HepG2 (cell line): ENCODE data around the gene USH2A. TPM values are rescaled to one million over a fixed set of nuclear protein-coding genes. Genes with fewer than 3 reads are reported as not detected.

Experiments used
- ATAC-seq: fragments of 200-7000 bp; cut with Tn5 transposase; 3 replicates; pipeline ENCODE4 v1.9.1; 2020; ENCODE audit warnings: mild to moderate bottlenecking, moderate library complexity
- BruUV-seq: library from RNA; stranded (reverse); fragments of 400-500 nt; replicated peaks from 2 replicates; lab custom pipeline; 2021; lab: Mats Ljungman, UMichigan
- CTCF ChIA-PET: fragments of 300-600 bp; formaldehyde crosslinking; extraction: SDS; loops from one replicate; lab custom pipeline; 2021; ENCODE audit warnings: low total read pairs, inconsistent platforms, low intra/inter-chr PET ratio; lab: Yijun Ruan, JAX
- POLR2A ChIA-PET: fragments of 350-600 bp; sonication (Branson Sonifier 250); formaldehyde crosslinking; loops from one replicate; lab custom pipeline; 2020; ENCODE audit warnings: antibody characterized with exemption, inconsistent platforms; lab: Yijun Ruan, JAX
- DNase-seq: peaks from one replicate; pipeline ENCODE4 v3.0.0-alpha.2; 2015; ENCODE audit warnings: low spot score
- FAIRE-seq: peaks from 3 replicates; lab custom pipeline; 2011; peaks lifted over from hg19 to GRCh38; lab: Jason Lieb, UNC
- H2AFZ ChIP-seq: one replicate; pipeline ENCODE4 v1.6.1; 2011; ENCODE audit warnings: low read length, inconsistent platforms
- H3K27ac ChIP-seq: fragments of 300-600 bp; 3 replicates; pipeline ENCODE4 v1.8.0; 2011; ENCODE audit warnings: mixed run types, mild to moderate bottlenecking, mixed read lengths, low read length, inconsistent platforms; ENCODE audit not compliant: insufficient read depth; ENCODE audit errors: extremely low read length
- H3K27me3 ChIP-seq, 2 experiments: fragments of 200-600 bp in 1 of 2; 2 replicates in 1 of 2; 3 replicates in 1 of 2; pipeline versions ENCODE4 v1.6.0 to v1.8.0; 2011; ENCODE audit warnings: low read length in 2 of 2, mild to moderate bottlenecking in 2 of 2, moderate library complexity in 2 of 2, inconsistent platforms in 1 of 2; ENCODE audit not compliant: insufficient read depth in 2 of 2, control insufficient read depth in 1 of 2
- H3K36me3 ChIP-seq, 2 experiments: fragments of 200-600 bp in 1 of 2; replicated peaks in 1 of 2; 2 replicates in 1 of 2; 3 replicates in 1 of 2; pipeline versions ENCODE4 v1.5.1 to v1.8.0; 2011; ENCODE audit warnings: low read length in 2 of 2, inconsistent platforms in 1 of 2; ENCODE audit not compliant: insufficient read depth in 2 of 2, control insufficient read depth in 1 of 2
- H3K4me1 ChIP-seq: 2 replicates; pipeline ENCODE4 v1.5.1; 2012; ENCODE audit warnings: low read length, inconsistent platforms; ENCODE audit not compliant: insufficient read depth
- H3K4me2 ChIP-seq: 2 replicates; pipeline ENCODE4 v1.6.0; 2011; ENCODE audit warnings: low read depth, low read length, inconsistent platforms
- H3K4me3 ChIP-seq, 3 experiments: fragments of 200-600 bp in 1 of 3; sonication (generic), shearing (Covaris generic) in 1 of 3; replicated peaks in 1 of 3; 2 replicates each; pipeline ENCODE4 v1.5.1; 2011 to 2016; ENCODE audit warnings: low read length in 3 of 3, inconsistent platforms in 2 of 3, low read depth in 2 of 3, mild to moderate bottlenecking in 2 of 3, control low read depth in 1 of 3, mixed read lengths in 1 of 3; ENCODE audit not compliant: insufficient read depth in 1 of 3
- H3K79me2 ChIP-seq: one replicate; pipeline ENCODE4 v1.6.1; 2011; ENCODE audit warnings: low read length, inconsistent platforms; ENCODE audit not compliant: insufficient read depth
- H3K9ac ChIP-seq: 2 replicates; pipeline ENCODE4 v1.6.0; 2011; ENCODE audit warnings: mild to moderate bottlenecking, low read depth, low read length, inconsistent platforms; ENCODE audit not compliant: insufficient read depth
- H3K9me3 ChIP-seq: 2 replicates; pipeline ENCODE4 v1.5.1; 2012; ENCODE audit warnings: mild to moderate bottlenecking, low read length
- H4K20me1 ChIP-seq: 2 replicates; pipeline ENCODE4 v1.6.0; 2011; ENCODE audit warnings: inconsistent platforms, mild to moderate bottlenecking, low read length, moderate library complexity; ENCODE audit not compliant: insufficient read depth
- MTA1 ChIP-seq: sonication (generic); formaldehyde crosslinking; IDR thresholded peaks from 2 replicates; pipeline ENCODE4 v1.4.0; 2020; ENCODE audit warnings: missing genetic modification reagents, mild to moderate bottlenecking, borderline replicate concordance
- MTF2 ChIP-seq: sonication (generic); formaldehyde crosslinking; IDR thresholded peaks from 2 replicates; pipeline ENCODE4 v1.5.0; 2020; ENCODE audit warnings: missing genetic modification reagents, borderline replicate concordance
- ONECUT2 ChIP-seq: sonication (generic); formaldehyde crosslinking; IDR thresholded peaks from 2 replicates; pipeline ENCODE4 v1.4.0; 2020; ENCODE audit warnings: missing genetic modification reagents
- POLR2AphosphoS5 ChIP-seq: IDR thresholded peaks from 2 replicates; pipeline ENCODE4 v1.6.1; 2012; ENCODE audit warnings: low read depth, low read length
- SYNCRIP ChIP-seq: fragments of 200-400 bp; formaldehyde crosslinking; IDR thresholded peaks from 2 replicates; pipeline ENCODE4 v1.6.1; 2018; ENCODE audit warnings: mild to moderate bottlenecking, low read depth, low read length; ENCODE audit not compliant: insufficient read depth
- TOPORS ChIP-seq: sonication (generic); formaldehyde crosslinking; IDR thresholded peaks from 2 replicates; pipeline ENCODE4 v1.8.0; 2023; ENCODE audit warnings: mild to moderate bottlenecking, missing genetic modification reagents
- TRIM24 ChIP-seq: sonication (generic); formaldehyde crosslinking; IDR thresholded peaks from 2 replicates; pipeline ENCODE4 v1.8.0; 2022; ENCODE audit warnings: mild to moderate bottlenecking, missing genetic modification reagents
- ZFP36L1 ChIP-seq: sonication (generic); formaldehyde crosslinking; IDR thresholded peaks from 2 replicates; pipeline ENCODE4 v1.8.0; 2022; ENCODE audit warnings: mild to moderate bottlenecking, missing genetic modification reagents, moderate library complexity
- ZFP36L2 ChIP-seq: sonication (generic); formaldehyde crosslinking; IDR thresholded peaks from 2 replicates; pipeline ENCODE4 v1.4.0; 2020; ENCODE audit warnings: missing genetic modification reagents
- ZFY ChIP-seq: sonication (generic); formaldehyde crosslinking; IDR thresholded peaks from 2 replicates; pipeline ENCODE4 v1.4.0; 2020; ENCODE audit warnings: missing genetic modification reagents
- ZNF230 ChIP-seq: sonication (generic); formaldehyde crosslinking; IDR thresholded peaks from 2 replicates; pipeline ENCODE4 v1.4.0; 2020; ENCODE audit warnings: mild to moderate bottlenecking, missing genetic modification reagents
- ZNF724P ChIP-seq: sonication (generic); formaldehyde crosslinking; IDR thresholded peaks from 2 replicates; pipeline ENCODE4 v1.8.0; 2022; ENCODE audit warnings: missing genetic modification reagents, borderline replicate concordance
- WGBS: methylation state at CpG from one replicate; pipeline ENCODE4 v1.1.6; 2017; ENCODE audit warnings: low lambda C conversion rate; 5-methylcytosine and 5-hydroxymethylcytosine counted together
- in situ Hi-C: cut with HindIII; loops from 2 replicates; pipeline ENCODE4 v1.10.0; 2017; ENCODE audit warnings: low pct_unique_long_range_greater_than_20kb; ENCODE audit not compliant: extremely low pct_ligation_motif_present
- intact Hi-C: fragments of 100-400 bp; cut with micrococcal nuclease; formaldehyde crosslinking; loops from one replicate; pipeline ENCODE4 v1.10.0; 2022; ENCODE audit not compliant: unreplicated experiment
- polyA plus RNA-seq, 8 experiments: library from polyadenylated mRNA; depleted of rRNA in 3 of 8; stranded (reverse) in 7 of 8; unstranded in 1 of 8; fragments of >200 nt; fragmentation: Illumina TruSeq in 4 of 8; extraction: Trizol in 4 of 8; gene quantifications; 2 replicates each; pipeline versions ENCODE4 v1.2.1 to v1.2.3, GENCODE V29; 2011 to 2016; ENCODE audit warnings: low read depth in 4 of 8, missing spikeins in 1 of 8, mixed read lengths in 1 of 8; ENCODE audit not compliant: insufficient read depth in 1 of 8
- total RNA-seq, 5 experiments: library from RNA; depleted of rRNA; stranded (reverse); fragments of >200 nt; fragmentation: Illumina TruSeq; extraction: Trizol; gene quantifications; 2 replicates each; pipeline ENCODE4 v1.2.3, GENCODE V29; 2016; ENCODE audit warnings: low read depth in 1 of 5
- TF ChIP-seq, protein P1 (sequence below): sonication (generic); formaldehyde crosslinking; conservative IDR thresholded peaks from 2 replicates; pipeline ENCODE4 v1.4.0; 2020; ENCODE audit warnings: missing genetic modification reagents
- TF ChIP-seq, protein P2 (sequence below): sonication (generic); formaldehyde crosslinking; IDR thresholded peaks from 2 replicates; pipeline ENCODE4 v1.8.0; 2022; ENCODE audit warnings: low read depth, missing genetic modification reagents
- TF ChIP-seq, protein P3 (sequence below): sonication (generic); formaldehyde crosslinking; IDR thresholded peaks from 2 replicates; pipeline ENCODE4 v1.4.0; 2020; ENCODE audit warnings: mild to moderate bottlenecking, missing genetic modification reagents

USH2A gene
- total and polyA plus RNA-seq, 2 of the 13 experiments (the other 11 are each of a cell fraction or from before 2014, with no cell fraction given), result 0.02 TPM; not detected in 1

DNA sequence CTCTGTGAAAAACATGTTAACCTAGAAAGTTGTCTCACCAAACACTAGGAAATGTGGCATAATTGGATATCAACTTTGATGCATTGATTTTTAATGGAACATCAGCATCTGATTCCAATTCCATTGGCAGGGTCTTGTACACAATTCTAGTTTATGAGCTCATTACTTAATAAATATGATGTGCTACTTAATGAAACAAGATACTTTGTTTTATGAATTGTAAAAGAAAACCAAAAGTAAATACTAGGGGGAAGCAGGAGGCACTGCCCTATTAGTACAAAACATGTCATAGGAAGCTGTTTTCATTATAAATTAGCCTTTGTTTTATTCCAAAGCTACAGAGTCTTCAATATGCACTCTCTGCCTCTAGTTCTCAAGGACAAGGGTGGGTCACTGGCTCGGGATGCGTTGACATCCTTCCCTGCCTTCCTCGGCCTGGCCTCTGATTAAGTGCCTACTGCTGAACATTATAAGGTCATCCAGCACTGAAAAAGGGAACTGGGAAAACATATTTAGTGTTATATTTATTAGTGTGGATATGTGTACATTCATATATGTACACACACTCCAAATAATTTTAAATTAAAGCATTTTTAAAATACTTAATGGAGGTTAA is 185.2 kb downstream of the USH2A start:
- no peak for FAIRE-seq
- no peak overlapping the region for H3K4me2 ChIP-seq
- no peaks in the 10 kb centered on the region for H3K4me1 ChIP-seq
- DNase-seq, result no peak
- BruUV-seq, result no TSS peak
- H3K79me2 ChIP-seq, result no peaks in the 10 kb centered on the region
- intact Hi-C loops (no loop called here), in situ Hi-C loops (no loop called here)
- CTCF ChIA-PET, result no interaction called here
- H2AFZ ChIP-seq, result no peak overlapping the region
- no peaks in the 10 kb centered on the region for H3K27me3 ChIP-seq
- H3K36me3 ChIP-seq, result no peaks in the 10 kb centered on the region
- no peak for ATAC-seq
- no peak overlapping the region for H3K27ac ChIP-seq
- TF ChIP-seq ZFP36L2 (no peak), MTF2 (CRISPR knock-in tag) (no peak), MTA1 (no peak), ONECUT2 (no peak), SYNCRIP (no peak), ZNF724P (CRISPR knock-in tag) (no peak), TOPORS (no peak), ZFY (CRISPR knock-in tag) (no peak), ZFP36L1 (CRISPR knock-in tag) (no peak), POLR2AphosphoS5 (no peak), TRIM24 (no peak), ZNF230 (CRISPR knock-in tag) (no peak)
- TF ChIP-seq, protein P1, sequence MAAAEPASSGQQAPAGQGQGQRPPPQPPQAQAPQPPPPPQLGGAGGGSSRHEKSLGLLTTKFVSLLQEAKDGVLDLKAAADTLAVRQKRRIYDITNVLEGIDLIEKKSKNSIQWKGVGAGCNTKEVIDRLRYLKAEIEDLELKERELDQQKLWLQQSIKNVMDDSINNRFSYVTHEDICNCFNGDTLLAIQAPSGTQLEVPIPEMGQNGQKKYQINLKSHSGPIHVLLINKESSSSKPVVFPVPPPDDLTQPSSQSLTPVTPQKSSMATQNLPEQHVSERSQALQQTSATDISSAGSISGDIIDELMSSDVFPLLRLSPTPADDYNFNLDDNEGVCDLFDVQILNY (CRISPR knock-in tag), result no peak
- TF ChIP-seq, protein P2, sequence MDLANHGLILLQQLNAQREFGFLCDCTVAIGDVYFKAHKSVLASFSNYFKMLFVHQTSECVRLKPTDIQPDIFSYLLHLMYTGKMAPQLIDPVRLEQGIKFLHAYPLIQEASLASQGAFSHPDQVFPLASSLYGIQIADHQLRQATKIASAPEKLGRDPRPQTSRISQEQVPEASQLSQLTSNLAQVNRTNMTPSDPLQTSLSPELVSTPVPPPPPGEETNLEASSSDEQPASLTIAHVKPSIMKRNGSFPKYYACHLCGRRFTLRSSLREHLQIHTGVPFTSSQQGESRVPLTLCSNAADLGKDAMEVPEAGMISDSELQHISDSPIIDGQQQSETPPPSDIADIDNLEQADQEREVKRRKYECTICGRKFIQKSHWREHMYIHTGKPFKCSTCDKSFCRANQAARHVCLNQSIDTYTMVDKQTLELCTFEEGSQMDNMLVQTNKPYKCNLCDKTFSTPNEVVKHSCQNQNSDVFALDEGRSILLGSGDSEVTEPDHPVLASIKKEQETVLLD (CRISPR knock-in tag), result no peak
- TF ChIP-seq, protein P3, sequence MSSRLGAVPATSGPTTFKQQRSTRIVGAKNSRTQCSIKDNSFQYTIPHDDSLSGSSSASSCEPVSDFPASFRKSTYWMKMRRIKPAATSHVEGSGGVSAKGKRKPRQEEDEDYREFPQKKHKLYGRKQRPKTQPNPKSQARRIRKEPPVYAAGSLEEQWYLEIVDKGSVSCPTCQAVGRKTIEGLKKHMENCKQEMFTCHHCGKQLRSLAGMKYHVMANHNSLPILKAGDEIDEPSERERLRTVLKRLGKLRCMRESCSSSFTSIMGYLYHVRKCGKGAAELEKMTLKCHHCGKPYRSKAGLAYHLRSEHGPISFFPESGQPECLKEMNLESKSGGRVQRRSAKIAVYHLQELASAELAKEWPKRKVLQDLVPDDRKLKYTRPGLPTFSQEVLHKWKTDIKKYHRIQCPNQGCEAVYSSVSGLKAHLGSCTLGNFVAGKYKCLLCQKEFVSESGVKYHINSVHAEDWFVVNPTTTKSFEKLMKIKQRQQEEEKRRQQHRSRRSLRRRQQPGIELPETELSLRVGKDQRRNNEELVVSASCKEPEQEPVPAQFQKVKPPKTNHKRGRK (CRISPR knock-in tag), result no peak
- H3K9ac ChIP-seq, result no peak overlapping the region
- WGBS, result 1% methylated on average over 3 of the region's 3 CpGs
- no peaks in the 10 kb centered on the region for H3K9me3 ChIP-seq
- H4K20me1 ChIP-seq, result no peaks in the 10 kb centered on the region
- POLR2A ChIA-PET, result no interaction called here
- no peak overlapping the region for H3K4me3 ChIP-seq
